Forelimb muscle (tissue), 1 donor: ENCODE measurements around the gene PRRT2. TPM values are rescaled to one million over a fixed set of nuclear protein-coding genes. Genes with fewer than 3 reads are reported as not detected.

Experiments
- DNase-seq: peaks from one replicate; pipeline ENCODE4 v3.0.0-alpha.2; 2013; ENCODE audit warnings: low read depth
- polyA plus RNA-seq: library from polyadenylated mRNA; unstranded; fragments of 120-200 nt; gene quantifications from one replicate; pipeline ENCODE4 v1.2.1, GENCODE V29; 2013; ENCODE audit not compliant: insufficient read length

Gene PRRT2
- polyA plus RNA-seq, 1 donor: 14.4 TPM

GRCh38 chr16:29862383-29862883 is 50.4 kb downstream of the PRRT2 start:
- DNase-seq: no peak

GRCh38 chr16:29862884-29863668 is 51.1 kb downstream of the PRRT2 start, which contains the start of gene CDIPT:
CDIPT (minus strand) TSS chr16:29863226; CDS start chr16:29862857, 369 bp downstream.
- DNase-seq: peak; percentile 94

GRCh38 chr16:29863669-29863984 is 51.6 kb downstream of the PRRT2 start:
- no peak for DNase-seq

- DNase-seq: no peak
Observed at GRCh38 chr16:29864205-29864604, 52.2 kb downstream of the PRRT2 start.

Other genes with a start within 250 kb of the PRRT2 start
- 1.0 TPM for gene SPN, start 148.9 kb upstream of the PRRT2 start, polyA plus RNA-seq
- gene QPRT, start 133.0 kb upstream of the PRRT2 start, polyA plus RNA-seq: 79.2 TPM
- gene C16orf54, start 66.2 kb upstream of the PRRT2 start, polyA plus RNA-seq: 0.40 TPM
- not detected for gene ZG16, start 33.9 kb upstream of the PRRT2 start, polyA plus RNA-seq
- gene KIF22, start 21.4 kb upstream of the PRRT2 start, polyA plus RNA-seq: 24.9 TPM
- gene MAZ, start 5.7 kb upstream of the PRRT2 start, polyA plus RNA-seq: 228 TPM
- 28.4 TPM for gene PAGR1, start 4.0 kb downstream of the PRRT2 start, polyA plus RNA-seq
- gene MVP, start 8.3 kb downstream of the PRRT2 start, polyA plus RNA-seq: 17.9 TPM
- 37.7 TPM for gene CDIPT, start 51.0 kb downstream of the PRRT2 start, polyA plus RNA-seq
- gene SEZ6L2, start 87.4 kb downstream of the PRRT2 start, polyA plus RNA-seq: 2.5 TPM
- gene ASPHD1, start 88.3 kb downstream of the PRRT2 start, polyA plus RNA-seq: 0.29 TPM
- gene KCTD13, start 114.0 kb downstream of the PRRT2 start, polyA plus RNA-seq: 11.7 TPM
- gene TMEM219, start 149.9 kb downstream of the PRRT2 start, polyA plus RNA-seq: 62.2 TPM
- gene TAOK2, start 161.7 kb downstream of the PRRT2 start, polyA plus RNA-seq: 33.1 TPM
- 13.3 TPM for gene HIRIP3, start 183.4 kb downstream of the PRRT2 start, polyA plus RNA-seq
- 33.9 TPM for gene INO80E, start 184.0 kb downstream of the PRRT2 start, polyA plus RNA-seq
- 0.61 TPM for gene DOC2A, start 198.8 kb downstream of the PRRT2 start, polyA plus RNA-seq
- not detected for gene C16orf92, start 211.0 kb downstream of the PRRT2 start, polyA plus RNA-seq
- 1.3 TPM for gene TLCD3B, start 219.1 kb downstream of the PRRT2 start, polyA plus RNA-seq